SIG-M5 treated with dmso at 0.1 percent for 504 hours (cell line): Measurements from ENCODE around the gene DGUOK.

ENCODE experiments used
- DNase-seq: peaks from one replicate; lab custom pipeline; 2025; ENCODE audit not compliant: unreplicated experiment; lab: John Stamatoyannopoulos, UW

The DGUOK gene

GRCh38 chr2:73995810-73996209 is 69.1 kb downstream of the DGUOK start:
- no peak for DNase-seq

DNA sequence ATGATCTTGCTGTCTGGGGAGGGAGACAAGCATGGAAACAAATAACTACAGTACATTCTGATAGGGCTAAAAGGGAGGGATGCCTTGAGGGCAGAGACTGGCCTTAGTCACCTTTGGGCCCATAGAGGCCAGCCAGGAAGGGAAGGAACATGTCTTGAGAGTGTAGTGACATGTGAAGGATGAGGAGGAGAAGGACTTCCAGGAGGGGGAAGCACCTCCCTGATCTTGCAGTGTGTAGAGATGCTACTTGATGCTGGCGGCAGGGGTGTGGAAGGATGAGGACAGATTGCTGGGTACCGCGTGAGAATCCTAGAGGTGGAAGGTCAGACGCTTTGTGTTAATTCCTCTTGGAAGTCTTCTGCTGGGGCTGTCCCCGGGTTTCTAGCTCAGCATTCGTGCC is 71.1 kb downstream of the DGUOK start:
- no peak for DNase-seq

DNA sequence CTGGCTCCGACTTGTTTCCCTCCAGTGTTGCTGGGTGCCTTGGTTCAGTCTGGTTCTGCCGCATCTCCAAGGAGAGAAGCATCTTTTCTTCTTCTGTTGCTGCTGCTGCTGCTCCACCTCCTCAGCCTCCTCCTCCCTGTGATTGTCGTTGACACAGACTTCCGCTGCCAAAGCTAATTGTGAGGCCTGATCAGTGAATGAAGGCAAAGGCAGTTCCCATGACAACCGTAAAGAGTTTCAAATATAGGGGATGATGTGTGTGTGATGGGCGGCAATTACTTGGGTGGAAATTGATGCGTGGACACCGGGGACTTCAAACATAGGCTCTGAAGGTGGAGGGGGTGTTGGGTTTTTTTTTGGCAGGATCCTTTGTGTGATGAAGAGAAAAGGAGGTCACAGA is 71.8 kb downstream of the DGUOK start:
- DNase-seq, result no peak

GRCh38 chr2:73998933-73999332 is 72.3 kb downstream of the DGUOK start:
- no peak for DNase-seq

- DNase-seq, result no peak
Observed at GRCh38 chr2:73999881-74000597, 73.4 kb downstream of the DGUOK start.

DNA sequence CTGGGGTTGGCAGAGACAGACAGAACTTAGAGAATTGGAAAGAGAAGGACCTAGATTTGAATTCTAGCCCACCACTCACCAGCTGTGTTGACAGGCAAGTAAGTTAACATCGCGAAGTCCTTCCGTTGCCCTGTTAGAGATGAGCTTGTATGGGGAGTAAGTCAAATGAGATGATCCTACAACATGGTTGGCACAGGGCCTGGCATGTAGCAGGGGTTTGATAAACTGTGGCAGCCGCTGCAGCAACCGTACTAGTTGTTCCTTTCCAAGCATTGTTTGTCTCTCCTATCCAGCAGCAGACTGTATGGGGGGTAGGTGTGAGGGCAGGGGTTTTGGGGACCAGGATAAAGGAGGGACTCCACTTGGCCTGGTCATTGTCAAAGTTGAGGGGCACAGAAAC is 74.0 kb downstream of the DGUOK start:
- no peak for DNase-seq

DNA sequence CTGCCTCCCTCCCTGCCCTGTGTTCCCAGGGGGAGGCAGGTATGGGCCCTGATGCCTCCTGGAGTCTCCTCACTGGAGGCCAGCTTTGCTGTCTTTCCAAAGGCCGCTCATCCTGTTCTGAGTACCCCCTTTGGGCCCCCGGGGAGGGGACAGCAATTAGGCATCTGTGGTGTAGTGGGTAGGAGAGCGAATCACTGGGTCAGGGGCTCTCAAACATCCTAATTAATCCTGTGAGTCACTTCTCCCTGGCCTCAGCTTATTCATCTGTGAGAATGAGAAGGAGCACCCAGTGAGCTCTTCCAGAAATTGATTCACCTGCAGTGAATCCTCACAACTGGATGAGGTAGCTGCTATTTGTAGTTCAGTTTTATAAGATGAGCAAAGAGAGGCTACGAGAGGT is 74.4 kb downstream of the DGUOK start:
- DNase-seq, result no peak

DNA sequence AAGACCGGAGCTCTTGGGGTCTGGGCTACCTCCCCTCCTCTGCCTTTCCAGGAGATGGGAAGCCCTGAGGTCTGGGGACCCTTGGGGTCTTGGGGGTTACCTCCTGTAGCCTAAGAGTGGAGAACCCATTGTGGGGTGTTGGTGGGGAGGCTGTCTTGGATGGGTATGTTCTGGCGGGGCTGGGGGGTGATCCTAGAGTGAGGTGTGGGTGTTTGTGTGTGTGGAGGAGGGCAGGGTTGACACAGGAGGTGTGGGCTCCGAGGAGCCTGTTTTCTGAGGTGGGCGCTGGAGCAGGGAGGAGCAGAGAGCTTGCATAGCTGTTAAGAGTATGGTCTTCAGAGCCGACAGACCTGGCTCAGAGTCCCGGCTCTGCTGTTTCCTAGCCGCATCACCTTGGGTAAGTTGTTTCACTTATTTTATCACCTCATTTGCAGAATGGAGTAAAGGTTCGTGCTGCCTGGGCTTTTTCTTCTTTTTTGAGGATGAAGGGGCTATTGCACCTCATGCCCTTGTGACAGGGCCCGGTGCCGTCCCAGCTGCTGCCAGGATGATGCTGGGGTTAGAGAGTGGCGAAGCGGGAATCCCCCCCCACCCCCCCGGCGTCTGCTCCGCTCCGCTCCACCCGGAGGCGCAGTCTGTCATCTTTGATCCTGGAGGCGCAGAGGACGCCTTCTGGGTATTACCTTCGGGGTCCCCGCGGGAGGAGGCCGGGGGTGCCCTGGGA is 75.3 kb downstream of the DGUOK start:
- DNase-seq, result no peak

DNA sequence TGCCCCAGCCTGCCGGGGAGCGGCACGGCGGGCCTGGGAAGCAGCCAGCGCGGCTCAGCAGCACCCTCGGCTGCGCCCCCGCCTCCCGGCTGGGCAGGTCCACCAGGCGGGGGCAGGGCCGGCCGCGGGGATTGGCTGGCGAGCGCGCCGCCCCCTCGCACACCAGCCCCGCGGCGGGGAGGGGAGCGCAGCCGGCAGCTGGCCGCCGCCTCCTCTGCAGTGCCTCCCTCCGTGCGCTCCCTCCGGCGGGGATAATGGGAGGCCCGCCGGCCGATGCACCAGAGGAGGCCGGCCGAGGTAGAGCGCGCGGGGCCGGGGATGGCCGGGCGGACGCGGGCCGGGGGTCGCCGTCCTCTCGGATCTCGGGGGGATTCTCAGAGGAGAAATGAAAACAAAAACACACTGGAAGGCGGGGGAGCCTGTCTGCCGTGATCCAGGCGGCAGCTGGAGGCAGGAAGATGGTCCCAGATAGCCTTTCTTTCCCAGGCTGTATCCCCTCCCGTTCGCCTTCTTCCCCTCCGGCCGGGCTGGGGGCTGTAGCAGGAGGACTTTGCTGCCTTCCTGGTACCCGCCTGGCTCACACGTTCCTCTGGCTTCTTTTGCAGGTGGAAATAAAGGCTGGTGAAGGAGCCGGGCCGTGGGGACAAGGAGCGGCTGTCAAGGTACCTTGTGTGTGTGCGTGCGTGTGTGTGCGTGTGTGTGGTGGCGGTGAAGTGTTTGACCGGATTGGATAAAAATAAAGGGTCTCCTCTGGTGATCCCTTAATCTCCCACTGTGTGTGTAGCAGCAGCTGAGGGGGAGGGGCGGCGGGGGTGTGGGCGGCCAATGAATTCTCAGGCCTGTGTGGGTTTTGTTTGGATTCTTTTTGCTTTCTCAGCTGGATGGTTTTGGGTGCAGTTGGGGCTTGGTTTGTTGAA is 76.1 kb downstream of the DGUOK start:
- no peak for DNase-seq

GRCh38 chr2:74003494-74004211 is 77.0 kb downstream of the DGUOK start:
- no peak for DNase-seq

GRCh38 chr2:74004212-74005182 is 77.8 kb downstream of the DGUOK start:
- no peak for DNase-seq

DNA sequence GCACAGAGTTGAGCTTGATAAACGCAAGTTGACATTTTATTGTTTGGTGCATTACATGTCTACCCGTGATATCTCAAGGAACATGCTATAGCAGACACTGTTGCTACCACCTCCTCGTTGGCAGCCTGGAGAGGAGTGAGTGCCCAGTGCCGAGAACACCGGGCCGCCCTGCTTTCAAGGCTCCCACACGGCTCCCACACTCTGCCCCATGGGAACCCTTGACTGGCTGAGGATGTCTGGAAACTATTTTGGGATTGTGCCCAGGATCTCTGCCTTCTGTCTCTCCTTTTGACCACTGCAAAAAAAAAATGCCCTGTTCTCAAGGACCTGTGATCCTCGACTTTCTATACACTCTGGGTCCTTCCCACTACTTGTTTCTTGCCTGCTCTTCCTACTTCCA is 79.1 kb downstream of the DGUOK start:
- DNase-seq, result no peak

DNA sequence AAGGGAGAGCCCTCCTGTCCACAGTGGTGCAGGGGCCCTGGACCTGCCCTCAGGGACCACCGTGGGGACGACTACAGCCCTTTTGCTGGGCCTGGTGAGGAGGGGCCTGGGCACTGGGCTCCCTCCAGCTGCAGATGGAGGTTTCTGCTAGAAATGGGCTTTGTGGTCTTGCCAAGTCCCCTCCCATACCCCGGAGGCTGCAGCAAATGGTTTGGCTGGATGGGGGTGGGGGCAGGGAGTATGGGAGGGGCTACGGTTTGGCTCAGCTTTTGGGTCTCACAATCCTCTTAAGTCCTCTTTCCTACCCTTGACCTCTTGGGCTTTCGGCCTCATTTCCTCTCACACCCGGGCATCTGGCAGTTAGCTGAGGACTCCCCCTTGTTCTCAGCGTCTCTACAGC is 79.8 kb downstream of the DGUOK start:
- no peak for DNase-seq

- DNase-seq, result no peak
Observed at GRCh38 chr2:74007121-74007520, 80.4 kb downstream of the DGUOK start.

DNA sequence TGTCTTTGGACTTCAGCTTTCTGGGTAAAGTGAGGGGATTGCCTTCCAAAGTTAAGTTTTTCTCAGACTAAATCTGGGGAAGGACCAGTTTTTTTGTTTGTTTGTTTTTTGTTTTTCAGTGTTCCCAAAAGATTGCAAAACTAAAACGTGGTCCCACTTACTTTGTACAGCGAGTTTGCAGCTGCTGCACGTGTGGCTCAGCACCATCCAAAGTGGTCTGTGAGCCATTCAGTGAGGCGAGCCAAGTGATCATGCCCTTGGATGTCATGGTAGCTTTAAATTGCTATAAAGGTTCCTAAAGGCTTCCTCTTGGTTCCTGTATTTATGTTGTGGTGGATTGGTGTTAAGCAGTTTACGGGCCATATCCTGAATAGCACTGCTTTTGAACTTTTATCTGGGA is 81.0 kb downstream of the DGUOK start:
- no peak for DNase-seq
